NB4 (cell line): ENCODE data around the gene DENND6A.
"Not testable (repeated sequence)": the region's sequence is repeated elsewhere in the genome, so short reads cannot be mapped to it uniquely, and the experiment has no call there.

Source experiments
- DNase-seq: peaks from one replicate; pipeline ENCODE4 v3.0.0; 2010; ENCODE audit warnings: low read depth
- H3K4me3 ChIP-seq: one replicate; pipeline ENCODE4 v1.5.1; 2011; ENCODE audit warnings: mild to moderate bottlenecking, low read depth, low read length, moderate library complexity
- MYC ChIP-seq: IDR thresholded peaks from 2 replicates; pipeline ENCODE4 v1.6.1; 2011; ENCODE audit warnings: low read depth, low read length
- POLR2A ChIP-seq: IDR thresholded peaks from 2 replicates; pipeline ENCODE4 v1.6.1; 2011; ENCODE audit warnings: mild to moderate bottlenecking; ENCODE audit not compliant: insufficient read length; ENCODE audit errors: extremely low read depth
- TF ChIP-seq, protein P1 (sequence below): IDR thresholded peaks from 2 replicates; pipeline ENCODE4 v1.6.1; 2011; ENCODE audit warnings: low read depth, low read length
- TF ChIP-seq, protein P2 (sequence below): IDR thresholded peaks from one replicate; pipeline ENCODE4 v1.5.1; 2012; ENCODE audit warnings: low read depth, low read length

The DENND6A gene

DNA sequence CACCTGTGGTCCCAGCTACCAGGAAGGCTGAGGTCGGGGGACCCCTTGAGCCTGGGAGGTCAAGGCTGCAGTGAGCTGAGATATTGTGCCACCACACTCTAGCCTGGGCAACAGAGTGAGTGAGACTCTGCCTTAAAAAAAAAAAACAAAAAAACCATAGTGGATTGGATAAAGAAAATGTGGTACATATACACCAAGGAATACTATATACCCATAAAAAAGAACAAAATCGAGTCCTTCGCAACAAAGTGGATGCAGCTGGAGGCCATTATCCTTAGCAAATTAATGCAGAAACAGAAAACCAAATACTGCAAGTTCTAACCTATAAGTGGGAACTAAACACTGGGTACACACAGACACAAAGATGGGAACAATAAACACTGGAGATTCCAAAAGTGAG, 75.1 kb downstream of the DENND6A start:
- DNase-seq: no peak
- TF ChIP-seq POLR2A: no peak
- TF ChIP-seq, protein P1, sequence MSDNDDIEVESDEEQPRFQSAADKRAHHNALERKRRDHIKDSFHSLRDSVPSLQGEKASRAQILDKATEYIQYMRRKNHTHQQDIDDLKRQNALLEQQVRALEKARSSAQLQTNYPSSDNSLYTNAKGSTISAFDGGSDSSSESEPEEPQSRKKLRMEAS: no peak
- TF ChIP-seq, protein P2, sequence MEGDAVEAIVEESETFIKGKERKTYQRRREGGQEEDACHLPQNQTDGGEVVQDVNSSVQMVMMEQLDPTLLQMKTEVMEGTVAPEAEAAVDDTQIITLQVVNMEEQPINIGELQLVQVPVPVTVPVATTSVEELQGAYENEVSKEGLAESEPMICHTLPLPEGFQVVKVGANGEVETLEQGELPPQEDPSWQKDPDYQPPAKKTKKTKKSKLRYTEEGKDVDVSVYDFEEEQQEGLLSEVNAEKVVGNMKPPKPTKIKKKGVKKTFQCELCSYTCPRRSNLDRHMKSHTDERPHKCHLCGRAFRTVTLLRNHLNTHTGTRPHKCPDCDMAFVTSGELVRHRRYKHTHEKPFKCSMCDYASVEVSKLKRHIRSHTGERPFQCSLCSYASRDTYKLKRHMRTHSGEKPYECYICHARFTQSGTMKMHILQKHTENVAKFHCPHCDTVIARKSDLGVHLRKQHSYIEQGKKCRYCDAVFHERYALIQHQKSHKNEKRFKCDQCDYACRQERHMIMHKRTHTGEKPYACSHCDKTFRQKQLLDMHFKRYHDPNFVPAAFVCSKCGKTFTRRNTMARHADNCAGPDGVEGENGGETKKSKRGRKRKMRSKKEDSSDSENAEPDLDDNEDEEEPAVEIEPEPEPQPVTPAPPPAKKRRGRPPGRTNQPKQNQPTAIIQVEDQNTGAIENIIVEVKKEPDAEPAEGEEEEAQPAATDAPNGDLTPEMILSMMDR: no peak
- no peak for TF ChIP-seq MYC
- H3K4me3 ChIP-seq: no peak overlapping the region

DNA sequence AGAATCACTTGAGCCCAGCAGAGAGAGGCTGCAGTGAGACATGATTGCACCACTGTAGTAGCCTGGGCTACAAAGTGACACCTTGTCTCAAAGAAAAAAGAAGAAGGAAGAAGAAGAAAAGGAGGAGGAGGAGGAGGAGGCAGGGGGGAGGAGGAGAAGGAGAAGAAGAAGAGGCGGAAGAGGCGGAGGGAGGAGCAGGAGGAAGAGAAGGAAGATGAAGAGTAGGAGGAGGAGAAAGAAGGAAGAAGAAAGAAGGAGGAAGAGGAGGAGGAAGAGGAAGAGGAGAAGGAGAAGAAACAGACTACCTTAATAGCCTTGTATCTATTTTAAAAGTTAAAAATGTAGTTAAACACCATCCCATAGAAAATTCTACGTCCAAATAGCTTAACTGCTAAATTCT, 76.6 kb downstream of the DENND6A start:
- no peak overlapping the region for H3K4me3 ChIP-seq
- TF ChIP-seq MYC (no peak), POLR2A (no peak)
- TF ChIP-seq, protein P1: no peak
- TF ChIP-seq, protein P2: no peak
- no peak for DNase-seq

GRCh38 chr3:57611870-57612269, 81.0 kb downstream of the DENND6A start:
- not testable (repeated sequence) for H3K4me3 ChIP-seq, DNase-seq

DNA sequence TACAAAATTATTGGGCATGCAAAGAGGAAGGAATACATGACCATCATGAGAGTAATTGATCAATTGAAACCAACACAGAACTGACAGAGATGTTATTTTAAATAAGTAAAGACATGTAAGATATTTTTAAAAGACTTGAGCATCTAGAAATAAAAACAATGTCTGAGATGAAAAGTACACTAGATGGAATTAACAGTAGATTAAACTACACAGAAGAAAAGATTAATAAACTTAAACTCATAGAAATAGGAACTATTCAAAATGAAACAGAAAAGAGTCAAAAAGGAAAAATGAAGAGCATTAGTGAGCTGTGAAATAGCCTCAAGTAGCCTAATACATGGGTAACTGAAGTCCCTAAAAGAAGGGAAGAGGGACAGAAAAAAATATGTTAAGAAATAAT, 87.2 kb downstream of the DENND6A start:
- H3K4me3 ChIP-seq: no peak overlapping the region
- no peak for DNase-seq
- TF ChIP-seq POLR2A: no peak
- no peak for TF ChIP-seq MYC
- TF ChIP-seq, protein P1: no peak
- TF ChIP-seq, protein P2: no peak

DNA sequence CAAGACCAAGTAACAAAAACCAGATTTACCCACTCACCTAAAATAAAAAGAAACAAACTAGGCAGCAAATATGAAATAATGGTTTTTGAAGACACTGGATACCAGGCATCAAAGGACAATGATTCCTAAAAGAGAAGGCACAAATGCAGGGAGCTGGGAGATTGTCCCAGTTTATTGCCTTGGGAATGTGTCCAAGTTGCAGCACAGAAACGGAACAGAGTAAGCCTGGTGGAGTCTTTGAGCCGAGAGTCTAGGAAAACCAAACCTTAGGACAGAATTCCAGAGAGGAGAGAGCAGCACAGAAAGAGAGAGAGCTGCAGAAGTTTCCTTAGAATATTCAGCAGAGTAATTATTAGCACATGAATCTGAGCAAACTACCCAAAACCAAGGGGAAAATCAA, 87.9 kb downstream of the DENND6A start:
- DNase-seq: no peak
- H3K4me3 ChIP-seq: no peak overlapping the region
- TF ChIP-seq MYC: no peak
- TF ChIP-seq, protein P2: no peak
- TF ChIP-seq, protein P1: no peak
- TF ChIP-seq POLR2A: no peak

- DNase-seq: no peak
- H3K4me3 ChIP-seq: no peak overlapping the region
- TF ChIP-seq POLR2A (no peak), MYC (no peak)
Observed at GRCh38 chr3:57600195-57600594, 92.7 kb downstream of the DENND6A start.

DNA sequence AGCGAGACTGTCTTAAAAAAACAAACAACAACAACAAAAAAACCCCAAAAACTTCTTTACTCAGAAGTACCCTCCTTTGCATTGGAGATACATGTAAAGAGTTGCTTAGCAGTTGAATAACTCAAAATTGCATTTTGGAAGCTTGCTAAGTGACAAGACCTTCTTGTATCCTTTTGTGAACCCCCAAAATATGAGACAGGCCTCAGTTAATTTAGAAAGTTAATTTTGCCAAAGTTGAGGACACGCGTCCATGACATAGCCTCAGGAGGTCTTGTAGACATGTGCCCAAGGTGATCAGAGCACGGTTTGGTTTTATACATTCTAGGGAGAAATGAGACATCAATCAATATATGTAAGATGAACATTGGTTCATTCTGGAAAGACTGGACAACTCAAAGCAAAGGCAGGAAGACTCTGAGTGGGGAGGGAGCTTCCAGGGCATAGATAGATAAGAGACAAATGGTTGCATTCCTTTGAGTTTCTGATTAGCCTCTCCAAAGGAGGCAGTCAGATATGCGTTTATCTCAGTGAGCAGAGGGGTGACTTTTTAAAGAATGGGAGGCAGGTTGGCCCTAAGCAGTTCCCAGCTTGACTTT, 94.0 kb downstream of the DENND6A start:
- DNase-seq: peak; percentile 21

More for the DNA sequence above, 94.0 kb downstream of the DENND6A start:
- TF ChIP-seq POLR2A: no peak
- TF ChIP-seq, protein P1: no peak
- TF ChIP-seq MYC: no peak
- TF ChIP-seq, protein P2: no peak
- peak overlapping the region; percentile 87 for H3K4me3 ChIP-seq
